Spleen (tissue), 11 donors: ENCODE measurements around the gene MAPKBP1. TPM values are rescaled to one million over a fixed set of nuclear protein-coding genes. Genes with fewer than 3 reads are reported as not detected.
A peak's percentile ranks its signal among the peaks of the same experiment; 100 is the strongest.

Experiments
- DNase-seq: peaks from one replicate; pipeline ENCODE4 v3.0.0-alpha.2; 2020
- H3K27ac ChIP-seq, 8 donors: fragments of 200-600 bp; sonication (generic) in 7 of 8; 1 replicate in 4 of 8; 2 replicates in 4 of 8; pipeline versions ENCODE4 v1.5.0 to v1.8.0; 2016 to 2021; ENCODE audit warnings: inconsistent platforms in 4 of 8, mild to moderate bottlenecking in 4 of 8, moderate library complexity in 1 of 8
- H3K27me3 ChIP-seq, 7 donors: fragments of 200-600 bp; sonication (generic) in 6 of 7; replicated peaks in 1 of 7; 1 replicate in 4 of 7; 2 replicates in 3 of 7; pipeline versions ENCODE4 v1.5.0 to v1.8.0; 2016 to 2021; ENCODE audit warnings: inconsistent platforms in 3 of 7, mild to moderate bottlenecking in 1 of 7
- H3K36me3 ChIP-seq, 6 donors: fragments of 200-600 bp; sonication (generic) in 5 of 6; 1 replicate in 4 of 6; 2 replicates in 2 of 6; pipeline versions ENCODE4 v1.5.0 to v1.8.0; 2016 to 2021; ENCODE audit warnings: inconsistent platforms in 2 of 6
- H3K4me1 ChIP-seq, 6 donors: fragments of 200-600 bp; sonication (generic) in 5 of 6; 1 replicate in 3 of 6; 2 replicates in 3 of 6; pipeline versions ENCODE4 v1.5.0 to v1.8.0; 2016 to 2021; ENCODE audit warnings: inconsistent platforms in 3 of 6
- H3K4me3 ChIP-seq, 8 donors: fragments of 200-600 bp; sonication (generic) in 7 of 8; 1 replicate in 4 of 8; 2 replicates in 4 of 8; pipeline versions ENCODE4 v1.5.0 to v1.8.0; 2016 to 2021; ENCODE audit warnings: inconsistent platforms in 4 of 8, mild to moderate bottlenecking in 4 of 8, moderate library complexity in 2 of 8
- H3K9me3 ChIP-seq, 8 donors: fragments of 200-600 bp; sonication (generic) in 7 of 8; 1 replicate in 4 of 8; 2 replicates in 4 of 8; pipeline versions ENCODE4 v1.5.0 to v1.8.0; 2016 to 2021; ENCODE audit warnings: inconsistent platforms in 4 of 8
- CTCF ChIP-seq, 11 experiments: fragments of 200-600 bp in 7 of 11; fragments of 450-650 bp in 4 of 11; sonication (generic) in 4 of 11; IDR thresholded peaks in 8 of 11; conservative IDR thresholded peaks in 3 of 11; 1 replicate in 7 of 11; 2 replicates in 4 of 11; pipeline versions ENCODE4 v1.4.0 to v1.8.0; 2016 to 2021; ENCODE audit warnings: antibody characterized with exemption in 11 of 11, inconsistent platforms in 4 of 11, mild to moderate bottlenecking in 1 of 11
- POLR2A ChIP-seq, 3 donors: fragments of 450-650 bp; IDR thresholded peaks; one replicate each; pipeline ENCODE4 v1.5.1; 2017; ENCODE audit warnings: antibody characterized with exemption in 3 of 3, mild to moderate bottlenecking in 1 of 3
- POLR2AphosphoS5 ChIP-seq, 3 donors: sonication (generic); formaldehyde crosslinking; IDR thresholded peaks; one replicate each; pipeline ENCODE4 v1.5.1; 2017; ENCODE audit warnings: antibody characterized with exemption in 3 of 3
- WGBS, 5 donors: extraction: QIAGEN DNeasy Blood & Tissue Kit in 3 of 5; methylation state at CpG; one replicate each; pipeline versions ENCODE4 v1.1.5 to v1.1.7; 2013 to 2018; 5-methylcytosine and 5-hydroxymethylcytosine counted together
- intact Hi-C: fragments of 100-400 bp; cut with DNase I; formaldehyde crosslinking; loops from one replicate; pipeline ENCODE4 v1.15.0; 2023; ENCODE audit warnings: low total_unique reads
- polyA plus RNA-seq, 3 donors: library from polyadenylated mRNA; stranded (reverse); fragments of 200-250 nt; gene quantifications; one replicate each; pipeline ENCODE4 v1.2.1, GENCODE V29; 2013
- total RNA-seq, 7 donors: library from RNA; depleted of rRNA in 3 of 7; stranded (reverse); fragments of >200 nt in 3 of 7; fragmentation: NEBNext Ultra II Directional in 4 of 7; extraction: Animal tissue kit (Norgen Biotek cat#: 25700) in 4 of 7; gene quantifications; one replicate each; pipeline versions ENCODE4 v1.1.0 to v1.2.1, GENCODE V29; 2016 to 2021
- donor health status: healthy with polysubstance abuse.
- donor health status: DM: no; HTN: no; CAD: no; lungs with moderate emphysema.
- donor health status: DM: no; HTN: no; CAD: no.
- donor health status: Bipolar disorder and iron deficiency.
- donor health status: healthy.
- donor health status: DM: no; HTN: no; CAD: no.
- donor health status: DM: yes; HTN: yes; CAD: no.

MAPKBP1 gene
- total and polyA plus RNA-seq, 10 donors = 2.4 to 44.5 (median 26.0) TPM

GRCh38 chr15:41778521-41778920 lies 4.2 kb downstream of the MAPKBP1 start:
- Histone ChIP-seq H3K4me3 (no peak overlapping the region), H3K27me3 (no peaks in the 10 kb centered on the region), H3K9me3 (no peaks in the 10 kb centered on the region), H3K36me3 (no peaks in the 10 kb centered on the region), H3K27ac (no peak overlapping the region), H3K4me1 (peaks cover 30 to 89% (median 72%) of the 10 kb centered on the region in 6 donors)
- intact Hi-C loops = no loop called here
- no peak for DNase-seq
- WGBS, 5 donors = 68 to 89% (median 83%) methylated on average over 1 of the region's 1 CpG
- no peak for TF ChIP-seq CTCF (IDR thresholded peaks at IDR 0.05 in 8 of 11, conservative IDR thresholded peaks at IDR 0.05 in 3 of 11)
- TF ChIP-seq POLR2A (IDR thresholded peaks at IDR 0.05) = no peak
- TF ChIP-seq POLR2AphosphoS5 (IDR thresholded peaks at IDR 0.05) = no peak

DNA sequence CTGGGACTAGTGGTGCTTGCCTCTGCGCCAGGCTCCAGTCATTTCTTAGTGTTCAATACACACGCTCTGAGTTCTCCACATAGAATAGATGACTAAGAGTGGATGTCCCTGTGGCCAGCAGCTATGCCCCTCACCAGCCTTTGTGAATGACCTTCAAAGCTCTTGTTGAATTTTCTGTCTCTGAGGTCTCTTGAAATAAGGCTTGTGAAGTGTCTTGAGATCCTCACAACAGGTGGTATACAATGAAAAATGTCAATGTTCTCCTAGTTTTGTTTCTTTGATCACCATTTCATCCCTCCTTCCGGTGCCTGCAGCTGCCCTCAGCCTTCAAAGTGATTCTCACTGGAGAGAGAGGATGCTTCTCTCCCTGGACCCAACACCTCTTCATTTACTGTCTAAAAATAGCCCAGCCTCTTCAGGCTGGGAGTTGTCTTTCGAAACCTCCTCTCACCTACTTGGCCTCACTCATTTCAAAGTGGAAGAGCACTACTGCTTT lies 5.4 kb downstream of the MAPKBP1 start:
- no peak for TF ChIP-seq CTCF (IDR thresholded peaks at IDR 0.05 in 8 of 11, conservative IDR thresholded peaks at IDR 0.05 in 3 of 11)
- intact Hi-C loops = no loop called here

GRCh38 chr15:41780266-41780665 lies 6.0 kb downstream of the MAPKBP1 start:
- intact Hi-C loops = no loop called here
- peak overlapping the region in 3 of 8 donors; percentile 2 to 35 (median 10) for H3K27ac ChIP-seq
- WGBS, 5 donors = 62 to 69% (median 66%) methylated on average over 2 of the region's 2 CpGs
- no peak for TF ChIP-seq CTCF (IDR thresholded peaks at IDR 0.05 in 8 of 11, conservative IDR thresholded peaks at IDR 0.05 in 3 of 11)
- TF ChIP-seq POLR2AphosphoS5 (IDR thresholded peaks at IDR 0.05) = no peak
- no peak for TF ChIP-seq POLR2A (IDR thresholded peaks at IDR 0.05)
- no peak overlapping the region for H3K4me3 ChIP-seq
- peaks cover 24 to 85% (median 61%) of the 10 kb centered on the region in 6 donors for H3K4me1 ChIP-seq
- peaks cover 0 to 4% (median 0%) of the 10 kb centered on the region in 6 donors for H3K36me3 ChIP-seq
- no peaks in the 10 kb centered on the region for H3K27me3 ChIP-seq
- no peaks in the 10 kb centered on the region for H3K9me3 ChIP-seq
- no peak for DNase-seq

More for the DNA sequence above, 5.4 kb downstream of the MAPKBP1 start:
- no peak for DNase-seq
- Histone ChIP-seq H3K27ac (peak overlapping the region in 3 of 8 donors; percentile 2 to 35 (median 10)), H3K9me3 (no peaks in the 10 kb centered on the region), H3K4me3 (no peak overlapping the region), H3K4me1 (peaks cover 26 to 86% (median 67%) of the 10 kb centered on the region in 6 donors), H3K27me3 (no peaks in the 10 kb centered on the region), H3K36me3 (peaks cover 0 to 4% (median 0%) of the 10 kb centered on the region in 6 donors)
- 75 to 86% (median 84%) methylated on average over 4 of the region's 4 CpGs for WGBS, 5 donors

DNA sequence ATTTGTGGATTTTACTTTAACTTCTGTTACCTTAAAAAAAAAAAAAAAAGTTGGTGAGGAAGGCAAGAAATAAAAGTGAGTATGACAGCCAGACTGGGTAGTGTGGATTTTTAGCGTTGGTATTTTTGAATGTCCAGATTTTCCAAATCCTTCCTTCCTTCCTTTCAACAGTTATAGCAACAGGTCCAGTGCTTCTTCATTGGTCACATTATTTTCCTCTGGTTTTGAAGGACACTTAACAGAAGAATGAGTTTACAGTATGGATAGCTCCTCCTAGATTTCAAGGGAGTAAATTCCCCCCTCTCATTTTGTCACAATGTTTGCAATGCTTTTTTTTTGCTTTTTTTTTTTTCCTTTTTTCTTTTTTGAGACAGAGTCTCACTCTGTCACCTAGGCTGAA lies 6.4 kb downstream of the MAPKBP1 start:
- intact Hi-C loops = no loop called here
- Histone ChIP-seq H3K27me3 (no peaks in the 10 kb centered on the region), H3K27ac (peak overlapping the region in 3 of 8 donors; percentile 2 to 35 (median 10))

More for the DNA sequence above, 6.4 kb downstream of the MAPKBP1 start:
- H3K4me3 ChIP-seq = no peak overlapping the region
- 18 to 26% (median 22%) methylated on average over 1 of the region's 1 CpG for WGBS, 5 donors
- no peak for DNase-seq
- no peaks in the 10 kb centered on the region for H3K9me3 ChIP-seq
- H3K4me1 ChIP-seq = peaks cover 20 to 80% (median 57%) of the 10 kb centered on the region in 6 donors
- no peak for TF ChIP-seq POLR2A (IDR thresholded peaks at IDR 0.05)
- no peak for TF ChIP-seq POLR2AphosphoS5 (IDR thresholded peaks at IDR 0.05)
- TF ChIP-seq CTCF (IDR thresholded peaks at IDR 0.05 in 8 of 11, conservative IDR thresholded peaks at IDR 0.05 in 3 of 11) = no peak
- peaks cover 0 to 4% (median 0%) of the 10 kb centered on the region in 6 donors for H3K36me3 ChIP-seq
